ENCODE results near the gene SPPL3. TPM values are rescaled to one million over a fixed set of nuclear protein-coding genes. Genes with fewer than 3 reads are reported as not detected.

The SPPL3 gene
- polyA plus RNA-seq, 2 donors = 16.7 to 29.3 TPM

GRCh38 chr12:120885521-120885920, 18.6 kb downstream of the SPPL3 start:
- H3K27ac ChIP-seq (ENCODE audit: low read depth in 2 of 2, low read length in 1 of 2) = no peak overlapping the region
- WGBS, 2 donors = 93 to 98% methylated on average over 2 of the region's 2 CpGs

GRCh38 chr12:120884644-120885043, 19.5 kb downstream of the SPPL3 start:
- Histone ChIP-seq H3K36me3 (ENCODE audit: control insufficient read depth in 2 of 2, insufficient read depth in 2 of 2, low read length in 1 of 2) (no peaks in the 10 kb centered on the region), H3K27me3 (ENCODE audit: control insufficient read depth in 1 of 2, insufficient read depth in 2 of 2, low read length in 2 of 2) (no peaks in the 10 kb centered on the region), H3K27ac (ENCODE audit: low read depth in 2 of 2, low read length in 1 of 2) (no peak overlapping the region), H3K9me3 (ENCODE audit: control insufficient read depth in 2 of 2, insufficient read depth in 1 of 2, low read depth in 1 of 2, low read length in 1 of 2) (no peaks in the 10 kb centered on the region), H3K4me1 (ENCODE audit: control insufficient read depth in 2 of 2, insufficient read depth in 2 of 2, low read length in 1 of 2) (no peaks in the 10 kb centered on the region), H3K4me3 (ENCODE audit: low read depth in 1 of 2, low read length in 2 of 2) (no peak overlapping the region)
- 67 to 86% methylated on average over 1 of the region's 1 CpG for WGBS, 2 donors

More at GRCh38 chr12:120885521-120885920, 18.6 kb downstream of the SPPL3 start:
- H3K9me3 ChIP-seq (ENCODE audit: control insufficient read depth in 2 of 2, insufficient read depth in 1 of 2, low read depth in 1 of 2, low read length in 1 of 2) = no peaks in the 10 kb centered on the region
- H3K4me1 ChIP-seq (ENCODE audit: control insufficient read depth in 2 of 2, insufficient read depth in 2 of 2, low read length in 1 of 2) = no peaks in the 10 kb centered on the region
- H3K36me3 ChIP-seq (ENCODE audit: control insufficient read depth in 2 of 2, insufficient read depth in 2 of 2, low read length in 1 of 2) = no peaks in the 10 kb centered on the region
- no peak overlapping the region for H3K4me3 ChIP-seq (ENCODE audit: low read depth in 1 of 2, low read length in 2 of 2)
- H3K27me3 ChIP-seq (ENCODE audit: control insufficient read depth in 1 of 2, insufficient read depth in 2 of 2, low read length in 2 of 2) = no peaks in the 10 kb centered on the region

- WGBS, 2 donors = 83 to 94% methylated on average over 1 of the region's 1 CpG
- H3K27me3 ChIP-seq (ENCODE audit: control insufficient read depth in 1 of 2, insufficient read depth in 2 of 2, low read length in 2 of 2) = no peaks in the 10 kb centered on the region
Observed at GRCh38 chr12:120882055-120882555, 22.1 kb downstream of the SPPL3 start.

GRCh38 chr12:120879718-120880300, 24.3 kb downstream of the SPPL3 start:
- Histone ChIP-seq H3K27ac (ENCODE audit: low read depth in 2 of 2, low read length in 1 of 2) (no peak overlapping the region), H3K4me3 (ENCODE audit: low read depth in 1 of 2, low read length in 2 of 2) (no peak overlapping the region), H3K4me1 (ENCODE audit: control insufficient read depth in 2 of 2, insufficient read depth in 2 of 2, low read length in 1 of 2) (no peaks in the 10 kb centered on the region), H3K9me3 (ENCODE audit: control insufficient read depth in 2 of 2, insufficient read depth in 1 of 2, low read depth in 1 of 2, low read length in 1 of 2) (no peaks in the 10 kb centered on the region), H3K27me3 (ENCODE audit: control insufficient read depth in 1 of 2, insufficient read depth in 2 of 2, low read length in 2 of 2) (no peaks in the 10 kb centered on the region), H3K36me3 (ENCODE audit: control insufficient read depth in 2 of 2, insufficient read depth in 2 of 2, low read length in 1 of 2) (no peaks in the 10 kb centered on the region)
- WGBS, 2 donors = 90 to 93% methylated on average over 3 of the region's 3 CpGs

More at GRCh38 chr12:120882055-120882555, 22.1 kb downstream of the SPPL3 start:
- Histone ChIP-seq H3K4me3 (ENCODE audit: low read depth in 1 of 2, low read length in 2 of 2) (no peak overlapping the region), H3K27ac (ENCODE audit: low read depth in 2 of 2, low read length in 1 of 2) (no peak overlapping the region), H3K9me3 (ENCODE audit: control insufficient read depth in 2 of 2, insufficient read depth in 1 of 2, low read depth in 1 of 2, low read length in 1 of 2) (no peaks in the 10 kb centered on the region), H3K4me1 (ENCODE audit: control insufficient read depth in 2 of 2, insufficient read depth in 2 of 2, low read length in 1 of 2) (no peaks in the 10 kb centered on the region), H3K36me3 (ENCODE audit: control insufficient read depth in 2 of 2, insufficient read depth in 2 of 2, low read length in 1 of 2) (no peaks in the 10 kb centered on the region)

- Histone ChIP-seq H3K27me3 (ENCODE audit: control insufficient read depth in 1 of 2, insufficient read depth in 2 of 2, low read length in 2 of 2) (no peaks in the 10 kb centered on the region), H3K4me3 (ENCODE audit: low read depth in 1 of 2, low read length in 2 of 2) (no peak overlapping the region), H3K27ac (ENCODE audit: low read depth in 2 of 2, low read length in 1 of 2) (no peak overlapping the region), H3K4me1 (ENCODE audit: control insufficient read depth in 2 of 2, insufficient read depth in 2 of 2, low read length in 1 of 2) (no peaks in the 10 kb centered on the region), H3K36me3 (ENCODE audit: control insufficient read depth in 2 of 2, insufficient read depth in 2 of 2, low read length in 1 of 2) (no peaks in the 10 kb centered on the region), H3K9me3 (ENCODE audit: control insufficient read depth in 2 of 2, insufficient read depth in 1 of 2, low read depth in 1 of 2, low read length in 1 of 2) (no peaks in the 10 kb centered on the region)
- 56 to 64% methylated on average over 3 of the region's 3 CpGs for WGBS, 2 donors
Observed at GRCh38 chr12:120879102-120879501, 25.1 kb downstream of the SPPL3 start.

- WGBS, 2 donors = 86 to 93% methylated on average over 5 of the region's 5 CpGs
- Histone ChIP-seq H3K4me1 (ENCODE audit: control insufficient read depth in 2 of 2, insufficient read depth in 2 of 2, low read length in 1 of 2) (no peaks in the 10 kb centered on the region), H3K9me3 (ENCODE audit: control insufficient read depth in 2 of 2, insufficient read depth in 1 of 2, low read depth in 1 of 2, low read length in 1 of 2) (no peaks in the 10 kb centered on the region), H3K27me3 (ENCODE audit: control insufficient read depth in 1 of 2, insufficient read depth in 2 of 2, low read length in 2 of 2) (no peaks in the 10 kb centered on the region), H3K4me3 (ENCODE audit: low read depth in 1 of 2, low read length in 2 of 2) (no peak overlapping the region), H3K27ac (ENCODE audit: low read depth in 2 of 2, low read length in 1 of 2) (no peak overlapping the region), H3K36me3 (ENCODE audit: control insufficient read depth in 2 of 2, insufficient read depth in 2 of 2, low read length in 1 of 2) (no peaks in the 10 kb centered on the region)
Observed at GRCh38 chr12:120874547-120875245, 29.5 kb downstream of the SPPL3 start.

- H3K36me3 ChIP-seq (ENCODE audit: control insufficient read depth in 2 of 2, insufficient read depth in 2 of 2, low read length in 1 of 2) = no peaks in the 10 kb centered on the region
- H3K4me3 ChIP-seq (ENCODE audit: low read depth in 1 of 2, low read length in 2 of 2) = no peak overlapping the region
- no peak overlapping the region for H3K27ac ChIP-seq (ENCODE audit: low read depth in 2 of 2, low read length in 1 of 2)
- no peaks in the 10 kb centered on the region for H3K9me3 ChIP-seq (ENCODE audit: control insufficient read depth in 2 of 2, insufficient read depth in 1 of 2, low read depth in 1 of 2, low read length in 1 of 2)
- H3K27me3 ChIP-seq (ENCODE audit: control insufficient read depth in 1 of 2, insufficient read depth in 2 of 2, low read length in 2 of 2) = no peaks in the 10 kb centered on the region
- no peaks in the 10 kb centered on the region for H3K4me1 ChIP-seq (ENCODE audit: control insufficient read depth in 2 of 2, insufficient read depth in 2 of 2, low read length in 1 of 2)
- 80 to 83% methylated on average over 4 of the region's 4 CpGs for WGBS, 2 donors
Observed at GRCh38 chr12:120873226-120873625, 30.9 kb downstream of the SPPL3 start.

- Histone ChIP-seq H3K27me3 (ENCODE audit: control insufficient read depth in 1 of 2, insufficient read depth in 2 of 2, low read length in 2 of 2) (no peaks in the 10 kb centered on the region), H3K27ac (ENCODE audit: low read depth in 2 of 2, low read length in 1 of 2) (no peak overlapping the region), H3K36me3 (ENCODE audit: control insufficient read depth in 2 of 2, insufficient read depth in 2 of 2, low read length in 1 of 2) (peaks cover 0 to 2% of the 10 kb centered on the region in 2 donors), H3K9me3 (ENCODE audit: control insufficient read depth in 2 of 2, insufficient read depth in 1 of 2, low read depth in 1 of 2, low read length in 1 of 2) (no peaks in the 10 kb centered on the region), H3K4me3 (ENCODE audit: low read depth in 1 of 2, low read length in 2 of 2) (no peak overlapping the region), H3K4me1 (ENCODE audit: control insufficient read depth in 2 of 2, insufficient read depth in 2 of 2, low read length in 1 of 2) (no peaks in the 10 kb centered on the region)
- WGBS, 2 donors = 59 to 72% methylated on average over 5 of the region's 5 CpGs
Observed at GRCh38 chr12:120872487-120872886, 31.7 kb downstream of the SPPL3 start.

GRCh38 chr12:120870415-120870814, 33.7 kb downstream of the SPPL3 start:
- 95 to 100% methylated on average over 1 of the region's 1 CpG for whole genome bisulfite sequencing, 2 donors
- H3K27me3 ChIP-seq (ENCODE audit: control insufficient read depth in 1 of 2, insufficient read depth in 2 of 2, low read length in 2 of 2) = no peaks in the 10 kb centered on the region

More at GRCh38 chr12:120870415-120870814, 33.7 kb downstream of the SPPL3 start:
- H3K4me1 ChIP-seq (ENCODE audit: control insufficient read depth in 2 of 2, insufficient read depth in 2 of 2, low read length in 1 of 2) = peaks cover 0 to 2% of the 10 kb centered on the region in 2 donors
- peaks cover 2% of the 10 kb centered on the region in 2 donors for H3K36me3 ChIP-seq (ENCODE audit: control insufficient read depth in 2 of 2, insufficient read depth in 2 of 2, low read length in 1 of 2)
- H3K27ac ChIP-seq (ENCODE audit: low read depth in 2 of 2, low read length in 1 of 2) = no peak overlapping the region
- H3K9me3 ChIP-seq (ENCODE audit: control insufficient read depth in 2 of 2, insufficient read depth in 1 of 2, low read depth in 1 of 2, low read length in 1 of 2) = no peaks in the 10 kb centered on the region
- H3K4me3 ChIP-seq (ENCODE audit: low read depth in 1 of 2, low read length in 2 of 2) = no peak overlapping the region

Data from esophagus (tissue), 2 donors.